HG03354 (cell line): ENCODE measurements around the gene TNC.

Experiments
- ATAC-seq: cut with Tn5 transposase; IDR thresholded peaks from one replicate; pipeline ENCODE4 v1.9.1; 2021; ENCODE audit warnings: mild to moderate bottlenecking; ENCODE audit not compliant: unreplicated experiment, poor library complexity, severe bottlenecking

The TNC gene

GRCh38 chr9:115063058-115063845, 54.7 kb downstream of the TNC start:
- no peak for ATAC-seq

GRCh38 chr9:115058684-115059315, 59.2 kb downstream of the TNC start:
- ATAC-seq, result no peak

GRCh38 chr9:115058175-115058574, 59.8 kb downstream of the TNC start:
- no peak for ATAC-seq

- no peak for ATAC-seq
Measured at GRCh38 chr9:115057559-115057958, 60.4 kb downstream of the TNC start.

- no peak for ATAC-seq
Measured at GRCh38 chr9:115050002-115050490, 67.9 kb downstream of the TNC start.

- no peak for ATAC-seq
Measured at GRCh38 chr9:115046824-115047223, 71.1 kb downstream of the TNC start.

- ATAC-seq, result no peak
Measured at GRCh38 chr9:115046199-115046598, 71.8 kb downstream of the TNC start.

GRCh38 chr9:115043632-115044031, 74.3 kb downstream of the TNC start:
- ATAC-seq, result no peak

GRCh38 chr9:115042781-115043509, 75.0 kb downstream of the TNC start:
- ATAC-seq, result no peak

- no peak for ATAC-seq
Measured at GRCh38 chr9:115039516-115040120, 78.3 kb downstream of the TNC start.

GRCh38 chr9:115038178-115038577, 79.8 kb downstream of the TNC start:
- ATAC-seq, result no peak

GRCh38 chr9:115036691-115037090, 81.3 kb downstream of the TNC start:
- no peak for ATAC-seq

GRCh38 chr9:115035841-115036612, 81.9 kb downstream of the TNC start:
- peak; percentile 63 for ATAC-seq

GRCh38 chr9:115034801-115035200, 83.2 kb downstream of the TNC start:
- no peak for ATAC-seq

- no peak for ATAC-seq
Measured at GRCh38 chr9:115033800-115034199, 84.2 kb downstream of the TNC start.

- no peak for ATAC-seq
Measured at GRCh38 chr9:115032296-115032695, 85.7 kb downstream of the TNC start.

- no peak for ATAC-seq
Measured at GRCh38 chr9:115030006-115030405, 88.0 kb downstream of the TNC start.

- no peak for ATAC-seq
Measured at GRCh38 chr9:115025721-115026120, 92.2 kb downstream of the TNC start.

GRCh38 chr9:115024925-115025535, 92.9 kb downstream of the TNC start:
- ATAC-seq, result no peak
